GM23338 (cell line): Measurements from ENCODE around the gene PTP4A2. TPM values are rescaled to one million over a fixed set of nuclear protein-coding genes. Genes with fewer than 3 reads are reported as not detected.

Experiments
- ATAC-seq: fragments of 200-7000 bp; cut with Tn5 transposase; 3 replicates; pipeline ENCODE4 v1.9.1; 2020
- DNase-seq: peaks from one replicate; pipeline ENCODE4 v3.0.0-alpha.2; 2015; ENCODE audit warnings: low spot score
- H2AFZ ChIP-seq: fragments of 200-600 bp; sonication (generic); 2 replicates; pipeline ENCODE4 v1.8.0; 2016; ENCODE audit warnings: antibody characterized with exemption, mild to moderate bottlenecking, moderate library complexity
- H3F3A ChIP-seq: fragments of 200-600 bp; sonication (generic); replicated peaks from 2 replicates; pipeline ENCODE4 v1.8.0; 2017; ENCODE audit warnings: antibody characterized with exemption, mixed run types, low read depth
- H3K27ac ChIP-seq: fragments of 200-600 bp; sonication (generic); 2 replicates; pipeline ENCODE4 v1.6.1; 2016; ENCODE audit warnings: low read depth
- H3K27me3 ChIP-seq: fragments of 200-600 bp; sonication (generic); 2 replicates; pipeline ENCODE4 v1.8.0; 2016; ENCODE audit warnings: mild to moderate bottlenecking, mixed run types, moderate library complexity; ENCODE audit not compliant: insufficient read depth
- H3K36me3 ChIP-seq: fragments of 200-600 bp; sonication (generic); 2 replicates; pipeline ENCODE4 v1.8.0; 2016; ENCODE audit warnings: mild to moderate bottlenecking; ENCODE audit not compliant: insufficient read depth
- H3K4me1 ChIP-seq: fragments of 200-600 bp; sonication (generic); 2 replicates; pipeline ENCODE4 v1.8.0; 2016; ENCODE audit warnings: mild to moderate bottlenecking, moderate library complexity; ENCODE audit not compliant: insufficient read depth
- H3K4me2 ChIP-seq: fragments of 200-600 bp; sonication (generic); 2 replicates; pipeline ENCODE4 v1.7.1; 2017; ENCODE audit warnings: mixed run types
- H3K4me3 ChIP-seq: fragments of 200-600 bp; sonication (generic); 2 replicates; pipeline ENCODE4 v1.6.1; 2016; ENCODE audit warnings: mixed run types
- H3K79me2 ChIP-seq: fragments of 200-600 bp; sonication (generic); replicated peaks from 2 replicates; pipeline ENCODE4 v1.8.0; 2017; ENCODE audit warnings: mild to moderate bottlenecking; ENCODE audit not compliant: insufficient read depth
- H3K9me2 ChIP-seq: fragments of 200-600 bp; sonication (generic); 2 replicates; pipeline ENCODE4 v1.8.0; 2017; ENCODE audit not compliant: insufficient read depth
- H4K20me1 ChIP-seq: fragments of 200-600 bp; sonication (generic); replicated peaks from 2 replicates; pipeline ENCODE4 v1.8.0; 2017; ENCODE audit warnings: mild to moderate bottlenecking; ENCODE audit not compliant: insufficient read depth
- H3K27ac Mint-ChIP-seq: 2 replicates; pipeline ENCODE4 v1.8.0; 2020; ENCODE audit warnings: inconsistent platforms, mild to moderate bottlenecking, moderate library complexity, mixed read lengths
- H3K27me3 Mint-ChIP-seq: 3 replicates; pipeline ENCODE4 v1.8.0; 2022; ENCODE audit warnings: low read depth, mild to moderate bottlenecking, moderate library complexity, mixed read lengths, inconsistent platforms; ENCODE audit not compliant: insufficient read depth, poor library complexity
- H3K36me3 Mint-ChIP-seq: 3 replicates; pipeline ENCODE4 v1.8.0; 2021; ENCODE audit warnings: low read depth, mild to moderate bottlenecking, inconsistent platforms, moderate library complexity, mixed read lengths
- H3K4me1 Mint-ChIP-seq: 3 replicates; pipeline ENCODE4 v1.8.0; 2020; ENCODE audit warnings: mild to moderate bottlenecking, inconsistent platforms, mixed read lengths
- H3K4me3 Mint-ChIP-seq: 3 replicates; pipeline ENCODE4 v1.8.0; 2021; ENCODE audit warnings: moderate library complexity, mild to moderate bottlenecking, inconsistent platforms, mixed read lengths
- H3K9me3 Mint-ChIP-seq: 3 replicates; pipeline ENCODE4 v1.8.0; 2020; ENCODE audit warnings: moderate library complexity, mild to moderate bottlenecking, inconsistent platforms, mixed read lengths
- EZH2phosphoT487 ChIP-seq: fragments of 200-600 bp; sonication (generic); IDR thresholded peaks from one replicate; pipeline ENCODE4 v1.8.1; 2018; ENCODE audit warnings: antibody characterized with exemption; ENCODE audit not compliant: unreplicated experiment
- POLR2AphosphoS5 ChIP-seq: IDR thresholded peaks from 2 replicates; pipeline ENCODE4 v1.6.1; 2016; ENCODE audit warnings: antibody characterized with exemption, low read depth
- STAT1 ChIP-seq: IDR thresholded peaks from one replicate; pipeline ENCODE4 v1.6.1; 2016; ENCODE audit warnings: antibody characterized with exemption; ENCODE audit not compliant: unreplicated experiment
- ZNF114 ChIP-seq: fragments of 250-450 bp; sonication (Bioruptor Pico); IDR thresholded peaks from 2 replicates; pipeline ENCODE4 v1.5.0; 2020; ENCODE audit warnings: mild to moderate bottlenecking, moderate library complexity
- ZNF331 ChIP-seq: fragments of 250-450 bp; sonication (Bioruptor Pico); IDR thresholded peaks from 2 replicates; pipeline ENCODE4 v1.5.0; 2020; ENCODE audit warnings: low read depth, mild to moderate bottlenecking, moderate library complexity
- polyA plus RNA-seq: library from polyadenylated mRNA; unstranded; fragments of >200 nt; fragmentation: Nextera tagmentation; extraction: Ambion mirVana; gene quantifications from 2 replicates; pipeline ENCODE4 v1.2.1, GENCODE V29; 2016
- total RNA-seq: library from RNA; depleted of rRNA; stranded (reverse); fragments of >200 nt; shearing (Covaris generic); gene quantifications from 2 replicates; pipeline ENCODE4 v1.2.3, GENCODE V29; 2014
- TF ChIP-seq, protein P1 (sequence below): fragments of 250-450 bp; sonication (Bioruptor Pico); IDR thresholded peaks from 2 replicates; pipeline ENCODE4 v1.5.0; 2020; ENCODE audit warnings: mild to moderate bottlenecking, moderate library complexity
- TF ChIP-seq, protein P2 (sequence below), 2 experiments: fragments of 200-600 bp in 1 of 2; sonication (generic) in 1 of 2; conservative IDR thresholded peaks; 2 replicates each; pipeline versions ENCODE4 v1.5.1 to v1.6.1; 2016 to 2017; ENCODE audit warnings: antibody characterized with exemption in 2 of 2, low read depth in 2 of 2, mild to moderate bottlenecking in 2 of 2, moderate library complexity in 1 of 2
- TF ChIP-seq, protein P3 (sequence below): IDR thresholded peaks from 2 replicates; pipeline ENCODE4 v1.6.1; 2016; ENCODE audit warnings: antibody characterized with exemption

Gene PTP4A2
- total and polyA plus RNA-seq, 2 experiments from 2014 or later = 153 to 260 TPM

DNA sequence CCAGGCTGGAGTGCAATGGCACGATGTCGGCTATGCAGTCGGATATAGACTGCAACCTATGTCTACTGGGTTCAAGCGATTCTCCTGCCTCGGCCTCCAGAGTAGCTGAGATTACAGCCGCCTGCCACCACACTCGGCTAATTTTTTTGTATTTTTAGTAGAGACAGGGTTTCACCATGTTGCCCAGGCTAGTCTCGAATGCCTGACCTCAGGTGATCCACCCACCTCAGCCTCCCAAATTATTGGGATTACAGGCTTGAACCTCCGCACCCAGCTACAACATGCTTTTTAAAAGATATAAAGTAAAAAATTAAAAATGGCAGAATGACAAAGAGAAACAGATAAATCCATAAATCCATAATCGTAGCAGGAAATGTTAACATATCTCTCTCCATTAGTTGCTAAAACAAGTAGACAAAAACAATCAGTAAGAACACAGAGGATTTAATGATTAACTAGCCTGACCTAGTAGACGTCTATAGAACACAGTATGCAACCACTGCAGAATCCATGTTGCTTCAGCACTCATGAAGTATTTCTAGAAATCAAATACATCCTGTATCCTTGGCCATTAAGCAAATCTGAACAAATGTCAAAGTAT, 62.4 kb downstream of the PTP4A2 start:
- no peak for ATAC-seq
- no peaks in the 10 kb centered on the region for H3K4me1 ChIP-seq

DNA sequence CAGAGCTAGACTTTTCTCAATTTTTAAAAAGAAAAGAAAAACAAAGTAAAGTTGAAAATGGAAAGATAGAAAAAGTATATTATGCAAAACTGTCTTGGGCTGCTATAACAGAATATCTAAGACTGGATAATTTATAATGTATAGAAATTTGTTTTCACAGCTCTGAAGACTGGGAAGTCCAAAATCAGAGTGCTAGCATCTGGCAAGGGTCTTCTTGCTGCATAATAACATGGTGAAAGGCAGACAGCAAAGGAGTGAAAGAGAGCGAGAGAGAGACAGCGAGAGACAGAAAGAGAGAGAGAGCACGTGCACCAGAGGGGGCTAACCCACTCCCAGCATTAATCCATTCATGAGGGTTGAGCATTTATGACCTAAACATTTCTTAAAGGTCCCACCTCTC, 63.2 kb downstream of the PTP4A2 start:
- Mint-ChIP-seq H3K36me3 (no peaks in the 10 kb centered on the region), H3K27ac (no peak overlapping the region), H3K4me1 (no peaks in the 10 kb centered on the region), H3K27me3 (no peaks in the 10 kb centered on the region), H3K9me3 (no peaks in the 10 kb centered on the region), H3K4me3 (no peak overlapping the region)
- Histone ChIP-seq H3F3A (no peaks in the 10 kb centered on the region), H3K4me1 (no peaks in the 10 kb centered on the region), H3K9me2 (no peaks in the 10 kb centered on the region), H3K36me3 (no peaks in the 10 kb centered on the region), H3K79me2 (no peaks in the 10 kb centered on the region), H3K4me3 (no peak overlapping the region), H4K20me1 (no peaks in the 10 kb centered on the region), H3K27ac (no peak overlapping the region), H2AFZ (no peak overlapping the region), H3K27me3 (no peaks in the 10 kb centered on the region), H3K4me2 (no peak overlapping the region)
- no peak for DNase-seq
- ATAC-seq = no peak
- TF ChIP-seq, protein P1, sequence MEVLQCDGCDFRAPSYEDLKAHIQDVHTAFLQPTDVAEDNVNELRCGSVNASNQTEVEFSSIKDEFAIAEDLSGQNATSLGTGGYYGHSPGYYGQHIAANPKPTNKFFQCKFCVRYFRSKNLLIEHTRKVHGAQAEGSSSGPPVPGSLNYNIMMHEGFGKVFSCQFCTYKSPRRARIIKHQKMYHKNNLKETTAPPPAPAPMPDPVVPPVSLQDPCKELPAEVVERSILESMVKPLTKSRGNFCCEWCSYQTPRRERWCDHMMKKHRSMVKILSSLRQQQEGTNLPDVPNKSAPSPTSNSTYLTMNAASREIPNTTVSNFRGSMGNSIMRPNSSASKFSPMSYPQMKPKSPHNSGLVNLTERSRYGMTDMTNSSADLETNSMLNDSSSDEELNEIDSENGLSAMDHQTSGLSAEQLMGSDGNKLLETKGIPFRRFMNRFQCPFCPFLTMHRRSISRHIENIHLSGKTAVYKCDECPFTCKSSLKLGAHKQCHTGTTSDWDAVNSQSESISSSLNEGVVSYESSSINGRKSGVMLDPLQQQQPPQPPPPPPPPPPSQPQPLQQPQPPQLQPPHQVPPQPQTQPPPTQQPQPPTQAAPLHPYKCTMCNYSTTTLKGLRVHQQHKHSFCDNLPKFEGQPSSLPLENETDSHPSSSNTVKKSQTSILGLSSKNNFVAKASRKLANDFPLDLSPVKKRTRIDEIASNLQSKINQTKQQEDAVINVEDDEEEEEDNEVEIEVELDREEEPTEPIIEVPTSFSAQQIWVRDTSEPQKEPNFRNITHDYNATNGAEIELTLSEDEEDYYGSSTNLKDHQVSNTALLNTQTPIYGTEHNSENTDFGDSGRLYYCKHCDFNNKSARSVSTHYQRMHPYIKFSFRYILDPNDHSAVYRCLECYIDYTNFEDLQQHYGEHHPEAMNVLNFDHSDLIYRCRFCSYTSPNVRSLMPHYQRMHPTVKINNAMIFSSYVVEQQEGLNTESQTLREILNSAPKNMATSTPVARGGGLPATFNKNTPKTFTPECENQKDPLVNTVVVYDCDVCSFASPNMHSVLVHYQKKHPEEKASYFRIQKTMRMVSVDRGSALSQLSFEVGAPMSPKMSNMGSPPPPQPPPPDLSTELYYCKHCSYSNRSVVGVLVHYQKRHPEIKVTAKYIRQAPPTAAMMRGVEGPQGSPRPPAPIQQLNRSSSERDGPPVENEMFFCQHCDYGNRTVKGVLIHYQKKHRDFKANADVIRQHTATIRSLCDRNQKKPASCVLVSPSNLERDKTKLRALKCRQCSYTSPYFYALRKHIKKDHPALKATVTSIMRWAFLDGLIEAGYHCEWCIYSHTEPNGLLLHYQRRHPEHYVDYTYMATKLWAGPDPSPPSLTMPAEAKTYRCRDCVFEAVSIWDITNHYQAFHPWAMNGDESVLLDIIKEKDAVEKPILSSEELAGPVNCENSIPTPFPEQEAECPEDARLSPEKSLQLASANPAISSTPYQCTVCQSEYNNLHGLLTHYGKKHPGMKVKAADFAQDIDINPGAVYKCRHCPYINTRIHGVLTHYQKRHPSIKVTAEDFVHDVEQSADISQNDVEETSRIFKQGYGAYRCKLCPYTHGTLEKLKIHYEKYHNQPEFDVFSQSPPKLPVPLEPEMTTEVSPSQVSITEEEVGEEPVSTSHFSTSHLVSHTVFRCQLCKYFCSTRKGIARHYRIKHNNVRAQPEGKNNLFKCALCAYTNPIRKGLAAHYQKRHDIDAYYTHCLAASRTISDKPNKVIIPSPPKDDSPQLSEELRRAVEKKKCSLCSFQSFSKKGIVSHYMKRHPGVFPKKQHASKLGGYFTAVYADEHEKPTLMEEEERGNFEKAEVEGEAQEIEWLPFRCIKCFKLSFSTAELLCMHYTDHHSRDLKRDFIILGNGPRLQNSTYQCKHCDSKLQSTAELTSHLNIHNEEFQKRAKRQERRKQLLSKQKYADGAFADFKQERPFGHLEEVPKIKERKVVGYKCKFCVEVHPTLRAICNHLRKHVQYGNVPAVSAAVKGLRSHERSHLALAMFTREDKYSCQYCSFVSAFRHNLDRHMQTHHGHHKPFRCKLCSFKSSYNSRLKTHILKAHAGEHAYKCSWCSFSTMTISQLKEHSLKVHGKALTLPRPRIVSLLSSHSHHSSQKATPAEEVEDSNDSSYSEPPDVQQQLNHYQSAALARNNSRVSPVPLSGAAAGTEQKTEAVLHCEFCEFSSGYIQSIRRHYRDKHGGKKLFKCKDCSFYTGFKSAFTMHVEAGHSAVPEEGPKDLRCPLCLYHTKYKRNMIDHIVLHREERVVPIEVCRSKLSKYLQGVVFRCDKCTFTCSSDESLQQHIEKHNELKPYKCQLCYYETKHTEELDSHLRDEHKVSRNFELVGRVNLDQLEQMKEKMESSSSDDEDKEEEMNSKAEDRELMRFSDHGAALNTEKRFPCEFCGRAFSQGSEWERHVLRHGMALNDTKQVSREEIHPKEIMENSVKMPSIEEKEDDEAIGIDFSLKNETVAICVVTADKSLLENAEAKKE (CRISPR knock-in tag) = no peak
- TF ChIP-seq, protein P2, sequence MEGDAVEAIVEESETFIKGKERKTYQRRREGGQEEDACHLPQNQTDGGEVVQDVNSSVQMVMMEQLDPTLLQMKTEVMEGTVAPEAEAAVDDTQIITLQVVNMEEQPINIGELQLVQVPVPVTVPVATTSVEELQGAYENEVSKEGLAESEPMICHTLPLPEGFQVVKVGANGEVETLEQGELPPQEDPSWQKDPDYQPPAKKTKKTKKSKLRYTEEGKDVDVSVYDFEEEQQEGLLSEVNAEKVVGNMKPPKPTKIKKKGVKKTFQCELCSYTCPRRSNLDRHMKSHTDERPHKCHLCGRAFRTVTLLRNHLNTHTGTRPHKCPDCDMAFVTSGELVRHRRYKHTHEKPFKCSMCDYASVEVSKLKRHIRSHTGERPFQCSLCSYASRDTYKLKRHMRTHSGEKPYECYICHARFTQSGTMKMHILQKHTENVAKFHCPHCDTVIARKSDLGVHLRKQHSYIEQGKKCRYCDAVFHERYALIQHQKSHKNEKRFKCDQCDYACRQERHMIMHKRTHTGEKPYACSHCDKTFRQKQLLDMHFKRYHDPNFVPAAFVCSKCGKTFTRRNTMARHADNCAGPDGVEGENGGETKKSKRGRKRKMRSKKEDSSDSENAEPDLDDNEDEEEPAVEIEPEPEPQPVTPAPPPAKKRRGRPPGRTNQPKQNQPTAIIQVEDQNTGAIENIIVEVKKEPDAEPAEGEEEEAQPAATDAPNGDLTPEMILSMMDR (conservative IDR thresholded peaks at IDR 0.05; ENCODE audit: low read depth in 2 of 2) = no peak
- TF ChIP-seq ZNF331 (CRISPR knock-in tag) (no peak), STAT1 (no peak), POLR2AphosphoS5 (no peak), EZH2phosphoT487 (no peak), ZNF114 (no peak)
- TF ChIP-seq, protein P3, sequence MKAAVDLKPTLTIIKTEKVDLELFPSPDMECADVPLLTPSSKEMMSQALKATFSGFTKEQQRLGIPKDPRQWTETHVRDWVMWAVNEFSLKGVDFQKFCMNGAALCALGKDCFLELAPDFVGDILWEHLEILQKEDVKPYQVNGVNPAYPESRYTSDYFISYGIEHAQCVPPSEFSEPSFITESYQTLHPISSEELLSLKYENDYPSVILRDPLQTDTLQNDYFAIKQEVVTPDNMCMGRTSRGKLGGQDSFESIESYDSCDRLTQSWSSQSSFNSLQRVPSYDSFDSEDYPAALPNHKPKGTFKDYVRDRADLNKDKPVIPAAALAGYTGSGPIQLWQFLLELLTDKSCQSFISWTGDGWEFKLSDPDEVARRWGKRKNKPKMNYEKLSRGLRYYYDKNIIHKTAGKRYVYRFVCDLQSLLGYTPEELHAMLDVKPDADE = no peak

More for the DNA sequence above, 62.4 kb downstream of the PTP4A2 start:
- no peak overlapping the region for H3K27ac ChIP-seq
- H3K9me3 Mint-ChIP-seq = no peaks in the 10 kb centered on the region
- H2AFZ ChIP-seq = no peak overlapping the region
- no peaks in the 10 kb centered on the region for H3F3A ChIP-seq
- H3K79me2 ChIP-seq = no peaks in the 10 kb centered on the region
- H3K27me3 ChIP-seq = no peaks in the 10 kb centered on the region
- H3K4me3 ChIP-seq = no peak overlapping the region
- H3K36me3 ChIP-seq = no peaks in the 10 kb centered on the region
- TF ChIP-seq, protein P3 = no peak
- no peak overlapping the region for H3K27ac Mint-ChIP-seq
- H3K36me3 Mint-ChIP-seq = no peaks in the 10 kb centered on the region
- H3K4me1 Mint-ChIP-seq = no peaks in the 10 kb centered on the region
- H3K9me2 ChIP-seq = no peaks in the 10 kb centered on the region
- H3K4me3 Mint-ChIP-seq = no peak overlapping the region
- no peak for DNase-seq
- no peaks in the 10 kb centered on the region for H4K20me1 ChIP-seq
- no peaks in the 10 kb centered on the region for H3K27me3 Mint-ChIP-seq
- H3K4me2 ChIP-seq = no peak overlapping the region
